KG1 (cell line): ENCODE measurements around the gene C12orf50.
"Not testable (repeated sequence)": the region's sequence is repeated elsewhere in the genome, so short reads cannot be mapped to it uniquely, and the experiment has no call there.

Source experiments
- DNase-seq: peaks from one replicate; lab custom pipeline; 2025; lab: John Stamatoyannopoulos, UW

Gene C12orf50

GRCh38 chr12:88029093-88029665 is at the start of gene C12orf50:
C12orf50 (minus strand) TSS chr12:88029401; CDS start chr12:88026962, 2,439 bp downstream.
- DNase-seq: no peak

- DNase-seq: no peak
Observed at GRCh38 chr12:88067301-88067700, 38.1 kb upstream of the C12orf50 start.

- DNase-seq: no peak
Observed at GRCh38 chr12:88063375-88063774, 34.2 kb upstream of the C12orf50 start.

GRCh38 chr12:88062474-88062873 is 33.3 kb upstream of the C12orf50 start:
- no peak for DNase-seq

- no peak for DNase-seq
Observed at GRCh38 chr12:88058719-88059077, 29.5 kb upstream of the C12orf50 start.

GRCh38 chr12:88057994-88058718 is 29.0 kb upstream of the C12orf50 start:
- no peak for DNase-seq

- no peak for DNase-seq
Observed at GRCh38 chr12:88056571-88056970, 27.4 kb upstream of the C12orf50 start.

- DNase-seq: no peak
Observed at GRCh38 chr12:88052686-88053085, 23.5 kb upstream of the C12orf50 start.

- DNase-seq: no peak
Observed at GRCh38 chr12:88044035-88044434, 14.8 kb upstream of the C12orf50 start.

GRCh38 chr12:88037770-88038169 is 8.6 kb upstream of the C12orf50 start:
- no peak for DNase-seq

- no peak for DNase-seq
Observed at GRCh38 chr12:88036353-88036965, 7.3 kb upstream of the C12orf50 start.

GRCh38 chr12:88035907-88036289 is 6.7 kb upstream of the C12orf50 start:
- DNase-seq: no peak

- DNase-seq: peak; percentile 74
Observed at GRCh38 chr12:88035271-88035906, 6.2 kb upstream of the C12orf50 start.

GRCh38 chr12:88031161-88031560 is 2.0 kb upstream of the C12orf50 start:
- not testable (repeated sequence) for DNase-seq

- no peak for DNase-seq
Observed at GRCh38 chr12:88026196-88026595, 3.0 kb downstream of the C12orf50 start.

GRCh38 chr12:88017964-88018363 is 11.2 kb downstream of the C12orf50 start:
- no peak for DNase-seq

- no peak for DNase-seq
Observed at GRCh38 chr12:88015825-88016224, 13.4 kb downstream of the C12orf50 start.

GRCh38 chr12:88011755-88012154 is 17.4 kb downstream of the C12orf50 start:
- DNase-seq: no peak

GRCh38 chr12:88006351-88006750 is 22.9 kb downstream of the C12orf50 start:
- no peak for DNase-seq

- DNase-seq: no peak
Observed at GRCh38 chr12:88001327-88001726, 27.9 kb downstream of the C12orf50 start.

GRCh38 chr12:87995581-87996178 is 33.5 kb downstream of the C12orf50 start:
- no peak for DNase-seq

- DNase-seq: no peak
Observed at GRCh38 chr12:87991483-87991882, 37.7 kb downstream of the C12orf50 start.

- no peak for DNase-seq
Observed at GRCh38 chr12:87988534-87988933, 40.7 kb downstream of the C12orf50 start.
